HL-60 (cell line): ENCODE measurements around the gene WWOX.

Source experiments
- POLR2AphosphoS5 ChIP-seq: IDR thresholded peaks from 2 replicates; pipeline ENCODE4 v1.6.1; 2012; ENCODE audit warnings: low read depth
- REST ChIP-seq: IDR thresholded peaks from 2 replicates; pipeline ENCODE4 v1.6.1; 2012; ENCODE audit warnings: low read depth; ENCODE audit not compliant: insufficient replicate concordance
- TF ChIP-seq, protein P1 (sequence below): IDR thresholded peaks from one replicate; pipeline ENCODE4 v1.5.1; 2011; ENCODE audit warnings: low read length, control low read depth, inconsistent platforms; ENCODE audit not compliant: insufficient read depth

DNA sequence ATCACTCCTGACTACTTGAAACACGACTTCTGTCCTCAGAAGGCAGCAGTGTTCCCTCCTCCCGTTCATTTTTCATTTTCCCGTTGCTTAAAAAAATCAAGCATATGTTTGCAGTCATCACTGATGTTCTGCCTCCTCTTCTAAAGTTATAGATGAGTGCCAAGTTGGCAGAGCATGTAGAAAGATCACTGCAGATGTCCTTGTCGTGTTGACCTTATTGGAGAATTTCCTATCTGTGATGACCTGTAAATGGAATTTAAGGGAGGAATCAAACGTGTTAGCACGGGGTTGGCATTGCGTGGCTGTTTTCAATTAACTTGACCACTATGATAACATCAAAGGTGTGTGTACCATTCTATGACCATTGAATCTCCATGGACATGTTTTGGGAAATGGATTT lies 396.7 kb downstream of the WWOX start:
- TF ChIP-seq, protein P1, sequence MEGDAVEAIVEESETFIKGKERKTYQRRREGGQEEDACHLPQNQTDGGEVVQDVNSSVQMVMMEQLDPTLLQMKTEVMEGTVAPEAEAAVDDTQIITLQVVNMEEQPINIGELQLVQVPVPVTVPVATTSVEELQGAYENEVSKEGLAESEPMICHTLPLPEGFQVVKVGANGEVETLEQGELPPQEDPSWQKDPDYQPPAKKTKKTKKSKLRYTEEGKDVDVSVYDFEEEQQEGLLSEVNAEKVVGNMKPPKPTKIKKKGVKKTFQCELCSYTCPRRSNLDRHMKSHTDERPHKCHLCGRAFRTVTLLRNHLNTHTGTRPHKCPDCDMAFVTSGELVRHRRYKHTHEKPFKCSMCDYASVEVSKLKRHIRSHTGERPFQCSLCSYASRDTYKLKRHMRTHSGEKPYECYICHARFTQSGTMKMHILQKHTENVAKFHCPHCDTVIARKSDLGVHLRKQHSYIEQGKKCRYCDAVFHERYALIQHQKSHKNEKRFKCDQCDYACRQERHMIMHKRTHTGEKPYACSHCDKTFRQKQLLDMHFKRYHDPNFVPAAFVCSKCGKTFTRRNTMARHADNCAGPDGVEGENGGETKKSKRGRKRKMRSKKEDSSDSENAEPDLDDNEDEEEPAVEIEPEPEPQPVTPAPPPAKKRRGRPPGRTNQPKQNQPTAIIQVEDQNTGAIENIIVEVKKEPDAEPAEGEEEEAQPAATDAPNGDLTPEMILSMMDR = no peak
- TF ChIP-seq POLR2AphosphoS5 (no peak), REST (no peak)
